NB4 (cell line): ENCODE measurements around the gene PAQR7.

ENCODE experiments used
- MYC ChIP-seq: IDR thresholded peaks from 2 replicates; pipeline ENCODE4 v1.6.1; 2011; ENCODE audit warnings: low read depth, low read length
- POLR2A ChIP-seq: IDR thresholded peaks from 2 replicates; pipeline ENCODE4 v1.6.1; 2011; ENCODE audit warnings: mild to moderate bottlenecking; ENCODE audit not compliant: insufficient read length; ENCODE audit errors: extremely low read depth
- TF ChIP-seq, protein P1 (sequence below): IDR thresholded peaks from one replicate; pipeline ENCODE4 v1.5.1; 2012; ENCODE audit warnings: low read depth, low read length
- TF ChIP-seq, protein P2 (sequence below): IDR thresholded peaks from 2 replicates; pipeline ENCODE4 v1.6.1; 2011; ENCODE audit warnings: low read depth, low read length

DNA sequence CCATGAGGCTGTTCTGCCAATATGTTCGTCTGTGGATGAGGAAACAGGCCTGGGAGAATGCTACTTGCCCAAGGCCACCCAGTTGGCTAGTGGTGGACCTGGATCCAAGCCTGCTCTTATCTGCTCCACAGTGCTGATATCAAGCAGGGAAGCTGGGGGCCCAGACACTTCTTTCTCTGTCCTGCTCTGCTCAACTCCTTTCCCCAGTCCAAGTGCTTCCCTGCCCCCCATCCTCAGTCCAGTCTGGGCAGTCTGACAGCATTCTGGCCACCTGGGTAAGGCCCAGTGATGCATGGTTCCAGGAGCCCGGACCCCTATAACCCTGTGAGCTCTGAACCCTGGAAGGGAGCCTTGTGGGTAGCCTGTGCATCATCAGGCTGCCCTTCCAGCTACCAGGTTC is 4.2 kb upstream of the PAQR7 start:
- TF ChIP-seq, protein P1, sequence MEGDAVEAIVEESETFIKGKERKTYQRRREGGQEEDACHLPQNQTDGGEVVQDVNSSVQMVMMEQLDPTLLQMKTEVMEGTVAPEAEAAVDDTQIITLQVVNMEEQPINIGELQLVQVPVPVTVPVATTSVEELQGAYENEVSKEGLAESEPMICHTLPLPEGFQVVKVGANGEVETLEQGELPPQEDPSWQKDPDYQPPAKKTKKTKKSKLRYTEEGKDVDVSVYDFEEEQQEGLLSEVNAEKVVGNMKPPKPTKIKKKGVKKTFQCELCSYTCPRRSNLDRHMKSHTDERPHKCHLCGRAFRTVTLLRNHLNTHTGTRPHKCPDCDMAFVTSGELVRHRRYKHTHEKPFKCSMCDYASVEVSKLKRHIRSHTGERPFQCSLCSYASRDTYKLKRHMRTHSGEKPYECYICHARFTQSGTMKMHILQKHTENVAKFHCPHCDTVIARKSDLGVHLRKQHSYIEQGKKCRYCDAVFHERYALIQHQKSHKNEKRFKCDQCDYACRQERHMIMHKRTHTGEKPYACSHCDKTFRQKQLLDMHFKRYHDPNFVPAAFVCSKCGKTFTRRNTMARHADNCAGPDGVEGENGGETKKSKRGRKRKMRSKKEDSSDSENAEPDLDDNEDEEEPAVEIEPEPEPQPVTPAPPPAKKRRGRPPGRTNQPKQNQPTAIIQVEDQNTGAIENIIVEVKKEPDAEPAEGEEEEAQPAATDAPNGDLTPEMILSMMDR = no peak
- TF ChIP-seq POLR2A = no peak
- no peak for TF ChIP-seq MYC
- TF ChIP-seq, protein P2, sequence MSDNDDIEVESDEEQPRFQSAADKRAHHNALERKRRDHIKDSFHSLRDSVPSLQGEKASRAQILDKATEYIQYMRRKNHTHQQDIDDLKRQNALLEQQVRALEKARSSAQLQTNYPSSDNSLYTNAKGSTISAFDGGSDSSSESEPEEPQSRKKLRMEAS = no peak
